Suprapubic skin (tissue), 4 donors: Measurements from ENCODE around the gene ANKRD44. TPM values are rescaled to one million over a fixed set of nuclear protein-coding genes. Genes with fewer than 3 reads are reported as not detected.
A peak's percentile ranks its signal among the peaks of the same experiment; 100 is the strongest.

ENCODE experiments used
- DNase-seq, 2 donors: peaks; one replicate each; pipeline ENCODE4 v3.0.0-alpha.2; 2019; ENCODE audit warnings: low spot score in 2 of 2
- H3K27ac ChIP-seq: fragments of 200-600 bp; sonication (generic); one replicate; pipeline ENCODE4 v1.5.1; 2019
- H3K27me3 ChIP-seq: fragments of 200-600 bp; sonication (generic); one replicate; pipeline ENCODE4 v1.5.1; 2019
- H3K36me3 ChIP-seq: fragments of 200-600 bp; sonication (generic); one replicate; pipeline ENCODE4 v1.5.1; 2019
- H3K4me1 ChIP-seq: fragments of 200-600 bp; sonication (generic); one replicate; pipeline ENCODE4 v1.5.1; 2019
- H3K4me3 ChIP-seq: fragments of 200-600 bp; sonication (generic); one replicate; pipeline ENCODE4 v1.5.1; 2019; ENCODE audit warnings: mild to moderate bottlenecking
- H3K9me3 ChIP-seq: fragments of 200-600 bp; sonication (generic); one replicate; pipeline ENCODE4 v1.5.1; 2019
- CTCF ChIP-seq, 2 donors: fragments of 200-600 bp in 1 of 2; fragments of 450-650 bp in 1 of 2; sonication (generic) in 1 of 2; IDR thresholded peaks; one replicate each; pipeline ENCODE4 v1.5.1; 2016 to 2019; ENCODE audit warnings: antibody characterized with exemption in 2 of 2, mild to moderate bottlenecking in 1 of 2, moderate library complexity in 1 of 2
- EP300 ChIP-seq: sonication (generic); formaldehyde crosslinking; IDR thresholded peaks from one replicate; pipeline ENCODE4 v1.6.1; 2017; ENCODE audit warnings: antibody characterized with exemption
- POLR2A ChIP-seq, 2 donors: fragments of 450-650 bp; IDR thresholded peaks; one replicate each; pipeline ENCODE4 v1.6.1; 2017; ENCODE audit warnings: antibody characterized with exemption in 2 of 2, mild to moderate bottlenecking in 2 of 2, moderate library complexity in 2 of 2
- POLR2AphosphoS5 ChIP-seq, 3 donors: sonication (generic); formaldehyde crosslinking; IDR thresholded peaks; one replicate each; pipeline ENCODE4 v1.6.1; 2017; ENCODE audit warnings: antibody characterized with exemption in 3 of 3
- WGBS: methylation state at CpG from one replicate; pipeline ENCODE4 v1.1.5; 2018; 5-methylcytosine and 5-hydroxymethylcytosine counted together
- total RNA-seq, 4 donors: library from RNA; depleted of rRNA; stranded (reverse); fragments of >200 nt; gene quantifications; one replicate each; pipeline ENCODE4 v1.1.0, GENCODE V29; 2016

ANKRD44 gene
- total RNA-seq, 4 donors from 2014 or later, result 6.3 to 34.4 (median 17.8) TPM

DNA sequence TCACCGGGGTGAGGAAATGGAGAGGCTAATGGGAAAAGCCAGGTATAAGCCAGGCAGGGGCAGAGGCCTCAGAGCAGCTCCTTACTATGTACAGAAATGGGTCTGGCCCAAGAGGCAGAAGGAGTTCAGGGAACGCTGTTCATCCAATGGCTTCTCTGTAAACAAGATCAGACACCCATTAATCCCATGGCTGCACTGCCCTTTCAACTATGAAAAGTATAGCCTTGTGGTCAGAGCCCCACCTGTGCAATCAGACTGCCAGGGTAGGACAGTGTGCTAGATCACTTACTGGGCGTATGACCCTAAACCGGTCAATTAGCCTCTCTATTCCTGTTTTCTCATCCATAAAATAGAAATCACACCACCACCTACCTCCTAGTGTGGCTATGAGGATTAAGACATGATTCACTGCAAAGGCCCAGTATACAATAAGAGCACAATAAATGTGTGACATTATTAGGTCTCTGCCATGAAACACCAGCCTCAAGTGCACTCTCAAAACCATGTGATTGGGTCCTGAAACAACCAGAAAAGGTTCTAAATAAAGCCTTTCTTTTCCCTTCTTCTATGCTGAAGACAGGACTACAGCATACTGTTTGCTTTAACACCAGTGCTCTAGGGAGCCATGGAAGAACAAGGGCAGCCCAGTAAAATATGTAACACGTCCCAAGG, 4.4 kb downstream of the ANKRD44 start:
- no peak for DNase-seq
- 75% methylated on average over 5 of the region's 5 CpGs for WGBS
- H3K27ac ChIP-seq, result peak overlapping the region; percentile 59
- no peaks in the 10 kb centered on the region for H3K9me3 ChIP-seq
- no peak overlapping the region for H3K4me3 ChIP-seq
- no peaks in the 10 kb centered on the region for H3K36me3 ChIP-seq
- TF ChIP-seq CTCF (IDR thresholded peaks at IDR 0.05), result no peak
- no peak for TF ChIP-seq EP300
- no peak for TF ChIP-seq POLR2AphosphoS5 (IDR thresholded peaks at IDR 0.05)
- TF ChIP-seq POLR2A (IDR thresholded peaks at IDR 0.05), result no peak
- H3K27me3 ChIP-seq, result no peaks in the 10 kb centered on the region
- peaks cover 36% of the 10 kb centered on the region for H3K4me1 ChIP-seq

GRCh38 chr2:197304556-197305011, 6.0 kb downstream of the ANKRD44 start:
- Histone ChIP-seq H3K27ac (no peak overlapping the region), H3K27me3 (no peaks in the 10 kb centered on the region), H3K36me3 (no peaks in the 10 kb centered on the region), H3K4me1 (peaks cover 28% of the 10 kb centered on the region), H3K9me3 (no peaks in the 10 kb centered on the region), H3K4me3 (no peak overlapping the region)
- DNase-seq, result no peak
- 84% methylated on average over 3 of the region's 3 CpGs for WGBS
- TF ChIP-seq POLR2A (IDR thresholded peaks at IDR 0.05), result no peak
- TF ChIP-seq CTCF (IDR thresholded peaks at IDR 0.05), result no peak
- TF ChIP-seq POLR2AphosphoS5 (IDR thresholded peaks at IDR 0.05), result no peak
- no peak for TF ChIP-seq EP300

- no peak for DNase-seq
- Histone ChIP-seq H3K27me3 (no peaks in the 10 kb centered on the region), H3K4me3 (no peak overlapping the region), H3K9me3 (no peaks in the 10 kb centered on the region), H3K4me1 (peaks cover 7% of the 10 kb centered on the region), H3K36me3 (no peaks in the 10 kb centered on the region), H3K27ac (no peak overlapping the region)
- WGBS, result 40% methylated on average over 2 of the region's 2 CpGs
- TF ChIP-seq CTCF (IDR thresholded peaks at IDR 0.05) (no peak), POLR2AphosphoS5 (IDR thresholded peaks at IDR 0.05) (no peak), EP300 (no peak), POLR2A (IDR thresholded peaks at IDR 0.05) (no peak)
Measured at GRCh38 chr2:197300139-197300538, 10.4 kb downstream of the ANKRD44 start.

DNA sequence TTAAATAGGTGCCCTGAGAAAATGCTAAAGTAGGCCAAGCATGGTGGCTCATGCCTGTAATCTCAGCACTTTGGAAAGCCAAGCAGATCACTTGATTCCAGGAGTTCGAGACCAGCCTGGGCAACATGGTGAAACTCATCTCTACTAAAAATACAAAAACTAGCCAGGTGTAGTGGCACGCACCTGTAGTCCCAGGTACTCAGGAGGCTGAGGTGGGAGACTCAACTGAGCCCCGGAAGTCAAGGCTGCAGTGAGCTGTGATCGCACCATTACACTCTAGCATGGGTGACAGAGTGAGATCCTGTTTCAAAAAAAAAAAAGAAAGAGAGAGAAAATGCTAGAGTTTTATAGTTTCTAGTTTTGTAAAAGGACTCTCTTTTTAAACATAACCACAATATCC, 12.0 kb downstream of the ANKRD44 start:
- whole genome bisulfite sequencing, result 90% methylated on average over 4 of the region's 4 CpGs
- Histone ChIP-seq H3K4me1 (peaks cover 13% of the 10 kb centered on the region), H3K36me3 (no peaks in the 10 kb centered on the region), H3K27me3 (no peaks in the 10 kb centered on the region), H3K27ac (no peak overlapping the region), H3K9me3 (no peaks in the 10 kb centered on the region), H3K4me3 (no peak overlapping the region)
- no peak for DNase-seq
- TF ChIP-seq CTCF (IDR thresholded peaks at IDR 0.05), result no peak
- no peak for TF ChIP-seq EP300
- TF ChIP-seq POLR2A (IDR thresholded peaks at IDR 0.05), result no peak
- TF ChIP-seq POLR2AphosphoS5 (IDR thresholded peaks at IDR 0.05), result no peak

- TF ChIP-seq CTCF (IDR thresholded peaks at IDR 0.05), result no peak
- no peak for TF ChIP-seq POLR2A (IDR thresholded peaks at IDR 0.05)
- no peak for TF ChIP-seq EP300
- no peak for TF ChIP-seq POLR2AphosphoS5 (IDR thresholded peaks at IDR 0.05)
- H3K9me3 ChIP-seq, result no peaks in the 10 kb centered on the region
- WGBS, result 81% methylated on average over 4 of the region's 4 CpGs
- H3K27ac ChIP-seq, result no peak overlapping the region
- H3K4me1 ChIP-seq, result peaks cover 16% of the 10 kb centered on the region
- H3K4me3 ChIP-seq, result no peak overlapping the region
- no peak for DNase-seq
- H3K36me3 ChIP-seq, result no peaks in the 10 kb centered on the region
- no peaks in the 10 kb centered on the region for H3K27me3 ChIP-seq
Measured at GRCh38 chr2:197297772-197298318, 12.7 kb downstream of the ANKRD44 start.
